Hepatocyte (in vitro differentiated cells): ENCODE data around the gene CMC2. TPM values are rescaled to one million over a fixed set of nuclear protein-coding genes. Genes with fewer than 3 reads are reported as not detected.
A peak's percentile ranks its signal among the peaks of the same experiment; 100 is the strongest.

Experiments
- DNase-seq: peaks from one replicate; pipeline ENCODE4 v3.0.0-alpha.2; 2016; ENCODE audit warnings: low spot score
- H2AFZ ChIP-seq: fragments of 200-600 bp; sonication (generic); 2 replicates; pipeline ENCODE4 v1.6.0; 2016; ENCODE audit warnings: antibody characterized with exemption, mild to moderate bottlenecking
- H3K27ac ChIP-seq: fragments of 200-600 bp; sonication (generic); 2 replicates; pipeline ENCODE4 v1.5.1; 2016; ENCODE audit warnings: mild to moderate bottlenecking
- H3K27me3 ChIP-seq: fragments of 200-600 bp; sonication (generic); 2 replicates; pipeline ENCODE4 v1.6.1; 2016
- H3K36me3 ChIP-seq: fragments of 200-600 bp; sonication (generic); replicated peaks from 2 replicates; pipeline ENCODE4 v1.5.1; 2016; ENCODE audit warnings: low read depth; ENCODE audit not compliant: insufficient read depth
- H3K4me1 ChIP-seq: fragments of 200-600 bp; sonication (generic); 2 replicates; pipeline ENCODE4 v1.5.1; 2016; ENCODE audit warnings: mild to moderate bottlenecking, moderate library complexity; ENCODE audit not compliant: insufficient read depth
- H3K4me2 ChIP-seq: fragments of 200-600 bp; sonication (generic); 2 replicates; pipeline ENCODE4 v1.6.0; 2016
- H3K4me3 ChIP-seq: fragments of 200-600 bp; sonication (generic); 2 replicates; pipeline ENCODE4 v1.5.1; 2016; ENCODE audit warnings: mild to moderate bottlenecking
- H3K79me2 ChIP-seq: fragments of 200-600 bp; sonication (generic); 2 replicates; pipeline ENCODE4 v1.6.0; 2017; ENCODE audit warnings: mild to moderate bottlenecking
- H3K9me2 ChIP-seq: fragments of 200-600 bp; sonication (generic); replicated peaks from 2 replicates; pipeline ENCODE4 v1.6.0; 2017; ENCODE audit warnings: mild to moderate bottlenecking; ENCODE audit not compliant: insufficient read depth
- H3K9me3 ChIP-seq: fragments of 200-600 bp; sonication (generic); 2 replicates; pipeline ENCODE4 v1.5.1; 2016; ENCODE audit warnings: low read depth, mild to moderate bottlenecking
- H4K20me1 ChIP-seq: fragments of 200-600 bp; sonication (generic); 2 replicates; pipeline ENCODE4 v1.6.0; 2016; ENCODE audit warnings: mild to moderate bottlenecking; ENCODE audit not compliant: insufficient read depth, poor library complexity, severe bottlenecking
- EZH2 ChIP-seq: fragments of 200-600 bp; sonication (generic); IDR thresholded peaks from 2 replicates; pipeline ENCODE4 v1.6.1; 2016; ENCODE audit warnings: antibody characterized with exemption, mild to moderate bottlenecking, borderline replicate concordance
- EZH2phosphoT487 ChIP-seq: fragments of 200-600 bp; sonication (generic); IDR thresholded peaks from one replicate; pipeline ENCODE4 v1.6.1; 2018; ENCODE audit warnings: antibody characterized with exemption, mild to moderate bottlenecking, low read depth, moderate library complexity; ENCODE audit not compliant: unreplicated experiment, severe bottlenecking
- WGBS: methylation state at CpG from one replicate; pipeline ENCODE4 v1.1.6; 2016; ENCODE audit warnings: low lambda C conversion rate; ENCODE audit errors: missing lambda C conversion rate; 5-methylcytosine and 5-hydroxymethylcytosine counted together
- polyA plus RNA-seq: library from polyadenylated mRNA; unstranded; fragments of >200 nt; fragmentation: Nextera tagmentation; extraction: Ambion mirVana; gene quantifications from 2 replicates; pipeline ENCODE4 v1.2.1, GENCODE V29; 2016
- total RNA-seq: library from RNA; depleted of rRNA; stranded (reverse); fragments of >200 nt; gene quantifications from 2 replicates; pipeline ENCODE4 v1.2.3, GENCODE V29; 2014
- TF ChIP-seq, protein P1 (sequence below): fragments of 200-600 bp; sonication (generic); IDR thresholded peaks from 2 replicates; pipeline ENCODE4 v1.5.1; 2016; ENCODE audit warnings: antibody characterized with exemption, mild to moderate bottlenecking; ENCODE audit not compliant: poor library complexity

The CMC2 gene
- total and polyA plus RNA-seq, 2 experiments from 2014 or later = 47.4 to 133 TPM

- no peaks in the 10 kb centered on the region for H3K4me1 ChIP-seq
- H3K79me2 ChIP-seq = no peaks in the 10 kb centered on the region
- H3K9me3 ChIP-seq = no peaks in the 10 kb centered on the region
- no peak overlapping the region for H2AFZ ChIP-seq
- 66% methylated on average over 15 of the region's 15 CpGs for WGBS
- no peak overlapping the region for H3K4me2 ChIP-seq
- H4K20me1 ChIP-seq = no peaks in the 10 kb centered on the region
- peak; percentile 73 for DNase-seq
- TF ChIP-seq EZH2phosphoT487 = no peak
- TF ChIP-seq, protein P1, sequence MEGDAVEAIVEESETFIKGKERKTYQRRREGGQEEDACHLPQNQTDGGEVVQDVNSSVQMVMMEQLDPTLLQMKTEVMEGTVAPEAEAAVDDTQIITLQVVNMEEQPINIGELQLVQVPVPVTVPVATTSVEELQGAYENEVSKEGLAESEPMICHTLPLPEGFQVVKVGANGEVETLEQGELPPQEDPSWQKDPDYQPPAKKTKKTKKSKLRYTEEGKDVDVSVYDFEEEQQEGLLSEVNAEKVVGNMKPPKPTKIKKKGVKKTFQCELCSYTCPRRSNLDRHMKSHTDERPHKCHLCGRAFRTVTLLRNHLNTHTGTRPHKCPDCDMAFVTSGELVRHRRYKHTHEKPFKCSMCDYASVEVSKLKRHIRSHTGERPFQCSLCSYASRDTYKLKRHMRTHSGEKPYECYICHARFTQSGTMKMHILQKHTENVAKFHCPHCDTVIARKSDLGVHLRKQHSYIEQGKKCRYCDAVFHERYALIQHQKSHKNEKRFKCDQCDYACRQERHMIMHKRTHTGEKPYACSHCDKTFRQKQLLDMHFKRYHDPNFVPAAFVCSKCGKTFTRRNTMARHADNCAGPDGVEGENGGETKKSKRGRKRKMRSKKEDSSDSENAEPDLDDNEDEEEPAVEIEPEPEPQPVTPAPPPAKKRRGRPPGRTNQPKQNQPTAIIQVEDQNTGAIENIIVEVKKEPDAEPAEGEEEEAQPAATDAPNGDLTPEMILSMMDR = no peak
- TF ChIP-seq EZH2 = no peak
- peaks cover 2% of the 10 kb centered on the region for H3K27me3 ChIP-seq
- H3K36me3 ChIP-seq = no peaks in the 10 kb centered on the region
- H3K9me2 ChIP-seq = no peaks in the 10 kb centered on the region
- no peak overlapping the region for H3K4me3 ChIP-seq
- peak overlapping the region; percentile 12 for H3K27ac ChIP-seq
These were observed 68.4 kb downstream of the CMC2 start for GRCh38 chr16:80938004-80938878.

DNA sequence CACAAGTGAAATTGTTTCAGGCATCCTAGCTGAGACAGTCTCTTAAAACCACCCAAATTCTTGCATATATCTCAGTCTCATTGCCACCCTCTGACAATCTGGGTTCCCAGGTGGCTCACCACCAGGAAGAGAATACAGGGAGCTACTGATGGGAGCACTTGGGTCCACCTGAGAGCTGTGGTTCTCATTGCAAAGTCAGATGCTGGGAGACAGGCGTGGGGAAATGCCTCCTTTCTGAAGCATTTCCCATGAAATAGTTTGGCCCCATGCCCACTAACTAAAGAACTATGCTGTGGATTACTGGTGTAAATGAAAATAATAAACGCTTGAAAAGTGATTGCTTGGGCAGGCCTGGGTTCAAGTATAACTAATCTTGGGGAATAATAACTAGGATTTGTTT, 70.3 kb downstream of the CMC2 start:
- 94% methylated on average over 2 of the region's 2 CpGs for WGBS

GRCh38 chr16:80935691-80936090, 71.0 kb downstream of the CMC2 start:
- Histone ChIP-seq H2AFZ (no peak overlapping the region), H3K36me3 (no peaks in the 10 kb centered on the region), H3K4me1 (peaks cover 6% of the 10 kb centered on the region), H3K79me2 (no peaks in the 10 kb centered on the region), H3K27me3 (peaks cover 2% of the 10 kb centered on the region), H3K9me2 (no peaks in the 10 kb centered on the region), H3K9me3 (no peaks in the 10 kb centered on the region), H3K27ac (no peak overlapping the region), H3K4me2 (no peak overlapping the region), H4K20me1 (no peaks in the 10 kb centered on the region), H3K4me3 (no peak overlapping the region)
- DNase-seq = no peak
- WGBS = 94% methylated on average over 3 of the region's 3 CpGs
- no peak for TF ChIP-seq EZH2
- TF ChIP-seq EZH2phosphoT487 = no peak
- TF ChIP-seq, protein P1 = no peak

More for the DNA sequence above, 70.3 kb downstream of the CMC2 start:
- peaks cover 6% of the 10 kb centered on the region for H3K4me1 ChIP-seq
- H2AFZ ChIP-seq = no peak overlapping the region
- no peak overlapping the region for H3K4me2 ChIP-seq
- DNase-seq = no peak
- no peak overlapping the region for H3K4me3 ChIP-seq
- no peak overlapping the region for H3K27ac ChIP-seq
- H3K27me3 ChIP-seq = peaks cover 2% of the 10 kb centered on the region
- no peaks in the 10 kb centered on the region for H3K79me2 ChIP-seq
- no peaks in the 10 kb centered on the region for H4K20me1 ChIP-seq
- H3K9me3 ChIP-seq = no peaks in the 10 kb centered on the region
- H3K36me3 ChIP-seq = no peaks in the 10 kb centered on the region
- TF ChIP-seq EZH2phosphoT487 (no peak), EZH2 (no peak)
- TF ChIP-seq, protein P1 = no peak
- H3K9me2 ChIP-seq = no peaks in the 10 kb centered on the region
